Heart right ventricle (tissue), 16 donors: ENCODE data around the gene PPP1R2. TPM values are rescaled to one million over a fixed set of nuclear protein-coding genes. Genes with fewer than 3 reads are reported as not detected.

Experiments used
- ATAC-seq, 8 donors: fragments of 200-7000 bp; cut with Tn5 transposase; one replicate each; pipeline ENCODE4 v1.9.1; 2020; ENCODE audit warnings: mild to moderate bottlenecking in 8 of 8, moderate library complexity in 8 of 8, moderate number of reproducible peaks in 1 of 8
- DNase-seq, 2 donors: peaks; one replicate each; pipeline ENCODE4 v3.0.0-alpha.2; 2020
- H3K27ac ChIP-seq, 10 donors: fragments of 200-600 bp; sonication (generic) in 2 of 10; one replicate each; pipeline versions ENCODE4 v1.5.0 to v1.8.0; 2020 to 2022; ENCODE audit warnings: mild to moderate bottlenecking in 3 of 10
- H3K27me3 ChIP-seq, 7 donors: fragments of 200-600 bp; one replicate each; pipeline ENCODE4 v1.8.0; 2021 to 2022; ENCODE audit warnings: mild to moderate bottlenecking in 2 of 7
- H3K36me3 ChIP-seq, 9 donors: fragments of 200-600 bp; sonication (generic) in 1 of 9; one replicate each; pipeline versions ENCODE4 v1.5.0 to v1.8.0; 2020 to 2022; ENCODE audit warnings: mild to moderate bottlenecking in 2 of 9
- H3K4me1 ChIP-seq, 9 donors: fragments of 200-600 bp; sonication (generic) in 1 of 9; one replicate each; pipeline versions ENCODE4 v1.5.0 to v1.8.0; 2020 to 2022; ENCODE audit warnings: mild to moderate bottlenecking in 4 of 9
- H3K4me3 ChIP-seq, 10 donors: fragments of 200-600 bp; sonication (generic) in 2 of 10; one replicate each; pipeline versions ENCODE4 v1.5.0 to v1.8.0; 2020 to 2022; ENCODE audit warnings: mild to moderate bottlenecking in 7 of 10, moderate library complexity in 2 of 10
- H3K9me3 ChIP-seq, 11 donors: fragments of 200-600 bp in 10 of 11; sonication (generic) in 2 of 11; one replicate each; pipeline versions ENCODE4 v1.5.0 to v1.8.0; 2013 to 2022; ENCODE audit warnings: mild to moderate bottlenecking in 2 of 11, control low read depth in 1 of 11, moderate library complexity in 1 of 11
- WGBS, 2 donors: extraction: QIAGEN DNeasy Blood & Tissue Kit; methylation state at CpG; one replicate each; pipeline ENCODE4 v1.1.7; 2013; ENCODE audit warnings: inconsistent platforms in 1 of 2; 5-methylcytosine and 5-hydroxymethylcytosine counted together
- intact Hi-C, 10 donors: fragments of 100-400 bp; cut with DNase I; formaldehyde crosslinking; loops; one replicate each; pipeline versions ENCODE4 v1.11.1 to v1.14.2; 2022
- polyA plus RNA-seq, 2 donors: library from polyadenylated mRNA; stranded (reverse); fragments of 200-250 nt; gene quantifications; one replicate each; pipeline ENCODE4 v1.2.3, GENCODE V29; 2013
- total RNA-seq, 10 donors: library from RNA; stranded (reverse); fragmentation: NEBNext Ultra II Directional in 3 of 10; extraction: Animal tissue kit (Norgen Biotek cat#: 25700) in 3 of 10; gene quantifications; one replicate each; pipeline versions ENCODE4 v1.2.1 to v1.2.4, GENCODE V29; 2021 to 2023
- TF ChIP-seq, protein P1 (sequence below), 9 donors: fragments of 200-600 bp; sonication (generic) in 2 of 9; IDR thresholded peaks; one replicate each; pipeline versions ENCODE4 v1.5.0 to v1.8.0; 2021 to 2022; ENCODE audit warnings: antibody characterized with exemption in 9 of 9, mild to moderate bottlenecking in 5 of 9, moderate library complexity in 1 of 9
- donor health status: Arrhythmogenic right ventricular cardiomyopathy.
- donor health status: ischemic (EF 13 %, LVEDD 7.1; RV severe dilation, severe dysfunction).
- donor health status: healthy with polysubstance abuse.
- donor health status: DM: no; HTN: yes; CAD: no.
- donor health status: DM: no; HTN: no; CAD: no.
- donor health status: ischemic (EF 25% LVEDD 6.9; RV normal size, moderate dysfunction).
- donor health status: ischemic (EF 25% LVEDD 5.7; RV mildly dilated, moderate dysfunction).
- donor health status: healthy.
- donor health status: DM: yes; HTN: yes; CAD: no.
- donor health status: Ischemic cardiomyopathy.
- donor health status: ischemic (EF 35%, LVEDD 5.7; RV mildly dilated, moderate dysfunction).
- donor health status: nonischemic (EF 11% LVEDD 7.7; RV severe dilation, severe dysfunction).
- donor health status: DM: yes; HTN: yes; CAD: no.
- donor health status: PGD.
- donor health status: ischemic (EF 29% LVEDD 5.4; RV normal size, mild dysfunction).
- donor health status: nonischemic (EF 23%, LVEDD 6.1; RV moderate dilation, normal function).

Gene PPP1R2
- total and polyA plus RNA-seq, 12 donors = 15.4 to 55.2 (median 40.3) TPM

DNA sequence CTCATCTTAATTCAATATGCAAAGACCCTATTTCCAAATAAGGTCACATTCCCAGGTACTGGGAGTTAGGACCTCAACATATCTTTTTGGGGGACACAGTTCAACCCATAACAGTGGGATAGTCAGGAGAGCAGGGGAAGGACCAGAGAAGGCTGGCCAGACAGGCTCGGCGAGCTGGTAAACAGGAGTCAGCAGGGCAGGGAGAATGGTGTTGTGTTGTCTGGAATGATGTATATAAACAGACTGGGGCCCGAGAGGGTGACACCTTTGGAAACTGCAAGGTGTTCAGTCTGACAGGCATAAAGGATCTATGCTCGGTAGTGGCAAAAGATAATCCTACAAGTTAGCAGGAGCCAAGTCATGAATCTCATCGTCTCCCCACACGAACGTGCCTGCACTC is 10.1 kb upstream of the PPP1R2 start:
- peak overlapping the region in 1 of 10 donors; percentile 26 for H3K27ac ChIP-seq
- no peak overlapping the region for H3K4me3 ChIP-seq
- no peaks in the 10 kb centered on the region for H3K36me3 ChIP-seq
- DNase-seq = no peak
- intact Hi-C loops = no loop called here
- H3K4me1 ChIP-seq = peaks cover 5 to 33% (median 19%) of the 10 kb centered on the region in 9 donors
- TF ChIP-seq, protein P1, sequence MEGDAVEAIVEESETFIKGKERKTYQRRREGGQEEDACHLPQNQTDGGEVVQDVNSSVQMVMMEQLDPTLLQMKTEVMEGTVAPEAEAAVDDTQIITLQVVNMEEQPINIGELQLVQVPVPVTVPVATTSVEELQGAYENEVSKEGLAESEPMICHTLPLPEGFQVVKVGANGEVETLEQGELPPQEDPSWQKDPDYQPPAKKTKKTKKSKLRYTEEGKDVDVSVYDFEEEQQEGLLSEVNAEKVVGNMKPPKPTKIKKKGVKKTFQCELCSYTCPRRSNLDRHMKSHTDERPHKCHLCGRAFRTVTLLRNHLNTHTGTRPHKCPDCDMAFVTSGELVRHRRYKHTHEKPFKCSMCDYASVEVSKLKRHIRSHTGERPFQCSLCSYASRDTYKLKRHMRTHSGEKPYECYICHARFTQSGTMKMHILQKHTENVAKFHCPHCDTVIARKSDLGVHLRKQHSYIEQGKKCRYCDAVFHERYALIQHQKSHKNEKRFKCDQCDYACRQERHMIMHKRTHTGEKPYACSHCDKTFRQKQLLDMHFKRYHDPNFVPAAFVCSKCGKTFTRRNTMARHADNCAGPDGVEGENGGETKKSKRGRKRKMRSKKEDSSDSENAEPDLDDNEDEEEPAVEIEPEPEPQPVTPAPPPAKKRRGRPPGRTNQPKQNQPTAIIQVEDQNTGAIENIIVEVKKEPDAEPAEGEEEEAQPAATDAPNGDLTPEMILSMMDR (IDR thresholded peaks at IDR 0.05) = no peak
- no peaks in the 10 kb centered on the region for H3K27me3 ChIP-seq
- H3K9me3 ChIP-seq = no peaks in the 10 kb centered on the region
- no peak for ATAC-seq
- WGBS, 2 donors = 87 to 90% methylated on average over 7 of the region's 7 CpGs

GRCh38 chr3:195551381-195551978 is 8.4 kb upstream of the PPP1R2 start:
- H3K9me3 ChIP-seq = no peaks in the 10 kb centered on the region
- DNase-seq (peak; percentile 48 to 63), ATAC-seq (peak; percentile 56 to 73 (median 66))
- no peaks in the 10 kb centered on the region for H3K36me3 ChIP-seq
- intact Hi-C loops = no loop called here
- H3K4me3 ChIP-seq = no peak overlapping the region
- WGBS, 2 donors = 58 to 72% methylated on average over 7 of the region's 7 CpGs
- H3K27ac ChIP-seq = peak overlapping the region in 5 of 10 donors; percentile 7 to 80 (median 23)
- peaks cover 5 to 40% (median 26%) of the 10 kb centered on the region in 9 donors for H3K4me1 ChIP-seq
- TF ChIP-seq, protein P1 (IDR thresholded peaks at IDR 0.05) = no peak
- no peaks in the 10 kb centered on the region for H3K27me3 ChIP-seq

DNA sequence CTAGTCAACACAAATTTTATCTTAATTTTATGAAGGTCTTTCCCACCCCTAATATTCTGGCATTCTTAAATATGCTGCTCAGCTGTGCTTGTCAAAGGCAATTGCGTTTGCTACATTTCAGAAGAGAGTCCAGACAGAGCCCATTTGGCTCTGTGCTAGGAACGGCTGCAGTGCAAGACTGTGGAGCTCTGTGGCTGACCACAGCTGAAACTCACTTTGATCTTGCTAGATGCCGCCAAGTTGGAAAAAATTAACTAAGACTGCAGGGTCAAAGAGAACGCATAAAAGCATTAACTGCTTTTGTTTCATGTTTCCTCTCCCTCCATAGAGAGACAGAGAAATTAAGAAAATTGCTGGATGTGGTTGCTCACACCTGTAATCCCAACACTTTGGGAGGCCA is 7.6 kb upstream of the PPP1R2 start:
- TF ChIP-seq, protein P1 (IDR thresholded peaks at IDR 0.05) = no peak
- Histone ChIP-seq H3K4me3 (peak overlapping the region in 1 of 10 donors; percentile 10), H3K4me1 (peaks cover 6 to 48% (median 34%) of the 10 kb centered on the region in 9 donors), H3K36me3 (no peaks in the 10 kb centered on the region), H3K27me3 (no peaks in the 10 kb centered on the region), H3K27ac (peak overlapping the region in 3 of 10 donors; percentile 7 to 80 (median 30)), H3K9me3 (no peaks in the 10 kb centered on the region)
- intact Hi-C loops = no loop called here
- 66 to 78% methylated on average over 4 of the region's 4 CpGs for WGBS, 2 donors
- ATAC-seq = peak in 5 of 8 donors; percentile 44 to 65 (median 48)
- DNase-seq = no peak

GRCh38 chr3:195549931-195550519 is 6.9 kb upstream of the PPP1R2 start:
- Histone ChIP-seq H3K9me3 (no peaks in the 10 kb centered on the region), H3K27me3 (no peaks in the 10 kb centered on the region), H3K27ac (peak overlapping the region in 3 of 10 donors; percentile 10 to 80 (median 30)), H3K4me1 (peaks cover 8 to 55% (median 41%) of the 10 kb centered on the region in 9 donors), H3K36me3 (no peaks in the 10 kb centered on the region), H3K4me3 (peak overlapping the region in 1 of 10 donors; percentile 10)
- TF ChIP-seq, protein P1 (IDR thresholded peaks at IDR 0.05) = no peak
- DNase-seq = no peak
- ATAC-seq = peak in 1 of 8 donors; percentile 34
- intact Hi-C loops = no loop called here
- 64 to 66% methylated on average over 9 of the region's 9 CpGs for WGBS, 2 donors
